Measurements from ENCODE around the gene RPS6KA2.

Gene RPS6KA2

DNA sequence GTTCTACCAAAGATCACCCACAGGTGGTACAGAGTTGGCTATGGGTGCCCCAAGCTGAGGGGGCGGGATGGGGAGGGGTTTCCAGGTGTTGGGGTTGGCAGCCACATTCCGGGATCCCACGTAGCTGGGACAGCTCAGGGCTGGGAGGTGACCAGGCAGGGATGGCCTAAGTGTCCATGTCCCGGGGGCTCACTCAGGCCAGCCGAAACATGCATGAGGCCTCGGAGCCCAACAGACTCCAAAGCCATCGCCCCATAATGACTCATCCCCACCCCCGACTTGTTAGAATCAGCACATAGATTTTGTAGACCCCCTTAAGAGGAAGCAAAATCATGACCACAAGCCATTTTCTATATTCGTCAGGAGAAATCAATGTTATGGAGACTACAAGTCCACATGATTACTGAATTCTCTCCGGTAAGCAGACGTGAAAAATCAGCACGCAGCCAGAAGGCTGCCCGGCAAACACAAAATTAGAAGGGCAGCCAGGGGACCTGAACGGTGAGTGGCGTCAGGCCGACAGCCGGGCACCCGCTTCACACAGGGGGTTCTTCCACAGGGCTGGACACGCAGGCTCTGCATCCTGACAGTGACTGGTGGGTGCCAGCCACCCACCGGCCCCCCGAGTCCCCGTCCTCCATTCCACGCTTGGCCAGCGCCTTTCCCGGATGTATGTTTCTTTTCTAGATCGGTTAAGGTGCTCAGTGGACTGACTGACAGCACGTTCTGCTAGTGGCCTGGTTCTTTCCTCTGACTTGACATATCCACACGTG, 121.7 kb downstream of the RPS6KA2 start:
- DNase-seq, result no peak
- TF ChIP-seq CTCF (IDR thresholded peaks at IDR 0.05; ENCODE audit: low read depth, low read length, missing control alignments), result no peak
- in situ Hi-C loops (cut with HindIII; ENCODE audit: low pct_ligation_motif_present, low sequenced_read_pairs), result no loop called here
- Histone ChIP-seq H3K4me3 (ENCODE audit: low read depth, low read length) (no peak overlapping the region), H3K27me3 (replicated peaks) (no peaks in the 10 kb centered on the region), H3K36me3 (replicated peaks) (no peaks in the 10 kb centered on the region), H3K27ac (no peak overlapping the region)

GRCh38 chr6:166504100-166504499, 123.0 kb downstream of the RPS6KA2 start:
- Histone ChIP-seq H3K27ac (no peak overlapping the region), H3K4me3 (ENCODE audit: low read depth, low read length) (no peak overlapping the region), H3K36me3 (replicated peaks) (no peaks in the 10 kb centered on the region), H3K27me3 (replicated peaks) (no peaks in the 10 kb centered on the region)
- in situ Hi-C loops (cut with HindIII; ENCODE audit: low pct_ligation_motif_present, low sequenced_read_pairs), result no loop called here
- no peak for TF ChIP-seq CTCF (IDR thresholded peaks at IDR 0.05; ENCODE audit: low read depth, low read length, missing control alignments)
- no peak for DNase-seq

- Histone ChIP-seq H3K27ac (no peak overlapping the region), H3K27me3 (replicated peaks) (no peaks in the 10 kb centered on the region), H3K4me3 (ENCODE audit: low read depth, low read length) (no peak overlapping the region), H3K36me3 (replicated peaks) (no peaks in the 10 kb centered on the region)
- DNase-seq, result no peak
- in situ Hi-C loops (cut with HindIII; ENCODE audit: low pct_ligation_motif_present, low sequenced_read_pairs), result no loop called here
- no peak for TF ChIP-seq CTCF (IDR thresholded peaks at IDR 0.05; ENCODE audit: low read depth, low read length, missing control alignments)
Observed at GRCh38 chr6:166503167-166503744, 123.8 kb downstream of the RPS6KA2 start.

- in situ Hi-C loops (cut with HindIII; ENCODE audit: low pct_ligation_motif_present, low sequenced_read_pairs), result no loop called here
- Histone ChIP-seq H3K4me3 (ENCODE audit: low read depth, low read length) (no peak overlapping the region), H3K27ac (no peak overlapping the region), H3K36me3 (replicated peaks) (no peaks in the 10 kb centered on the region), H3K27me3 (replicated peaks) (no peaks in the 10 kb centered on the region)
- TF ChIP-seq CTCF (IDR thresholded peaks at IDR 0.05; ENCODE audit: low read depth, low read length, missing control alignments), result no peak
- DNase-seq, result no peak
Observed at GRCh38 chr6:166502453-166502852, 124.6 kb downstream of the RPS6KA2 start.

- Histone ChIP-seq H3K4me3 (ENCODE audit: low read depth, low read length) (no peak overlapping the region), H3K36me3 (replicated peaks) (no peaks in the 10 kb centered on the region), H3K27me3 (replicated peaks) (no peaks in the 10 kb centered on the region), H3K27ac (no peak overlapping the region)
- DNase-seq, result no peak
- in situ Hi-C loops (cut with HindIII; ENCODE audit: low pct_ligation_motif_present, low sequenced_read_pairs), result no loop called here
- TF ChIP-seq CTCF (IDR thresholded peaks at IDR 0.05; ENCODE audit: low read depth, low read length, missing control alignments), result no peak
Observed at GRCh38 chr6:166501246-166501645, 125.8 kb downstream of the RPS6KA2 start.

Measured in brain microvascular endothelial cell (primary cell).